CD4-positive, alpha-beta T cell treated with Interleukin-4 for 4 hours (primary cell): Measurements from ENCODE around the gene CHRNA4.

Experiments
- DNase-seq: peaks from one replicate; pipeline ENCODE4 v3.0.0-alpha.2; 2020

The CHRNA4 gene

DNA sequence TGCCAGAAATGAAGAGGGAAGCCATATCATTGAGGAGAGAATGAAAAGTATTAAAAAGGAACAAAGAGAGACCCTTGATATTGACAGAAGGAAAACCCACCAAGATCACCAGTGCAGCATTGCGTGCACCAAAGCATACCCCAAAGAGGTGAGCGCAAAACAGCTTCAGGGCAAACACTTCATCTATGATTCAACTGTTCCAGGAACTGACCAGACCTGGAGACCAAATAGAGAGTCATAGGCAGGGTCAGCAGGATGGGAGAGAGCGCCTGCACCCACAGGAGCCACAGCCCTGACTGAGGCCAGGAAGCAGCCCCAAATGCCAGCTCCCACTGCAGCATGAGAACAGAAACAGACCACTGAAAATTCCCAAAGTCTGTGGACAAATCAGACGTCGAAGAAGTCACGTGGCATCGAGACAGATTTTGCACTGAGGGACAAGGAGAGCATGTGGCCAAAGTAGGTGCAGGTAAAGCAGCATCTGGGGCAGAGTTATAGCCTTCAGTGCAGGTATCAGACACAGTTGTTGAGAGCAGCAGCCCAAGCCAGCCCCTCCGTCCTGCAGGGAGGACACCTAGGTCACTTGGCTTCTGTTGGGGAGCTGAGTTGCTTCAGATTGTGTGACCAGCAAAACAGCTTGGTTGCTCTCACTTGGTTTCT, 29.3 kb downstream of the CHRNA4 start:
- DNase-seq, result no peak

GRCh38 chr20:63330940-63331339, 30.2 kb downstream of the CHRNA4 start:
- no peak for DNase-seq

DNA sequence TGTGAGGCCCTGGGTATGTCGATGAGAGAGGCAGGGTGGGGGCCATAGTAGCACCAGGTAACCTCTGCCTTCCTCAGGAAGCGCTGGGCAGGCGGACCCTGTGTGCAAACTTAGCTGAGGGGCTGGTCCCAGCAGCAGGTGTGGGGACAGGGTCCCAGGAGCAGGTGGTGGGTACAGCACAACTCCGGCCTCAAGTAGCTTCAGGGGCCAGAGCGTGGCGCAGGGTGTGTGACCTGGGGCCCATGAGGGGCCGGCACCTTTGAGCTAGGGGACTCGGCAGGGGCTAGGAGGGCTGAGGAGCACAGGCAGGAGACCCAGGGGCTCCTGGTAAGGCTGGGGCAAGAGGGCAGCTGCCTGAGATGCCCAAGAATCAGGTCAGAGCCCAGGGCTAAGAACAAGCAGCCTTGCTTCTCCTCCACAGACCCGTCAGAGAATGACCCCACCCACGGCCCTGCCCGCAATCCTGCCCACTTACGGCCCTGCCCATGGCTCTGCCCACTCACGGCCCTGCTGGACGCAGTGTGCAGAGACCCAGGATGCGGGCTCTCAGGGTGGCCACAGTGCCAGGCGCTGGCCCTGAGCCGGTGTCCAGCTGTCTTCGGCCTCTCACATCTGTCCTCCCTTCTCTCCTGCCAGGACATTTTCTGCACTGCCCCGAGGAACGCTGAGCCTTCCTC, 30.9 kb downstream of the CHRNA4 start:
- no peak for DNase-seq

- no peak for DNase-seq
Observed at GRCh38 chr20:63329331-63330083, 31.6 kb downstream of the CHRNA4 start.

DNA sequence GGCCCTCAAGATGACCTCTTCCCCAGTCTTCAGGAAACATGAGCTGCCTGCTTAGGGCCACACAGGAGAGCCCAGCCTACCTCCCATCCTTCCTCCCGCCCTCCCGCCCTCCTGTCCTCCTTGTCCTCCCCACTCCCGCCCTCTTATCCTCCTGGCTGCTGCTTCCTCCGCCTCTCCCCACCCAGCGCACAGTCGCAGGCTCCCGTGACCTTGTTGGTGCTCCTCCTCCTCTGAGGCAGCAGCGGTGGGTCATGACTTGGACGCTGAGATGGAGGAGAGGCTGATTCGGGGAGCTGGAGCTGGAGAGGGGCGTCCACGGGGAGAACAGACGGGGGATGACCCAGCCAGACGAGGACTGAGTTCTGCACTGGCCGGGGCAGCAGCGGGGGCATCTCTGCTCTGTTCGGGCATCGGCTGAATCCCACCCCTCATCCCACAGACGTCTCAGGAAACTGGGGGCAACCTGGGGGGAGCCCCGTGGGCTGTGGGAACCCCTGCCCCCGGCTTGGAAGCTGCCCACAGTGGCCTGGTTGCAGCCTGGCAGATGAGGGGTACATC, 32.4 kb downstream of the CHRNA4 start:
- DNase-seq, result no peak

DNA sequence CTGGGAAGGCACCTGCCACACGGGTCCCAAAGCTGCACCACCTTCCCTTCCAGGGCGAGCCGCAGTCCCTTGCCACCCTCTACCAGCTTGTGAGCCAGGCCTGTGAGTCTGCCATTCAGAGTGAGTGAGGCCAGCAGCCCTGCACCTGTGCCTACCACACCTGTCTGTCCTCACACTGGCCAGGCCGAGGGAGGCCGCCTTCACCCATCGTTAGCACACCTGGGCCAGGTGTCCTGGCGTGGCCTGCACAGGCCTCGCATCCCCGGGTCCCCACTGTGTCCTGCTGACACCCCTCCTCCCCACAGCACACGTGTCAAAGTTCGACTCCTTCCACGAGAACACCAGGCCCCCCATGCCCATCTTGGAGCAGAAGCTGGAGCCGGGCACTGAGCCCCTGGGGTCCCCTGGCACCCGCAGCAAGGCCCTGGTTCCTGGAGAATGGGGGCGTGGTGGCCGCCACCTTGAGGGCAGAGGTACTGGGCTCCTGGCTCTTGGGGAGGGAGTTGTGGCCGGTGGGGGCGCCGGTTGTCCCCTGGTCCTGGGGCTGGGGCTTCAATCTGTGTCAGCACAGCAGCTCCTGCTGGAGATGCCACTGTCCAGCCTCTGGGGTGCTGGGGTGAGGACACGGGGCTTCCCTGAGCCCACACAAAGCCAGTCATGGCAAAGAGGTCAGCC, 33.0 kb downstream of the CHRNA4 start:
- no peak for DNase-seq

GRCh38 chr20:63327231-63327745, 33.9 kb downstream of the CHRNA4 start:
- no peak for DNase-seq

- DNase-seq, result no peak
Observed at GRCh38 chr20:63326314-63327230, 34.6 kb downstream of the CHRNA4 start.

DNA sequence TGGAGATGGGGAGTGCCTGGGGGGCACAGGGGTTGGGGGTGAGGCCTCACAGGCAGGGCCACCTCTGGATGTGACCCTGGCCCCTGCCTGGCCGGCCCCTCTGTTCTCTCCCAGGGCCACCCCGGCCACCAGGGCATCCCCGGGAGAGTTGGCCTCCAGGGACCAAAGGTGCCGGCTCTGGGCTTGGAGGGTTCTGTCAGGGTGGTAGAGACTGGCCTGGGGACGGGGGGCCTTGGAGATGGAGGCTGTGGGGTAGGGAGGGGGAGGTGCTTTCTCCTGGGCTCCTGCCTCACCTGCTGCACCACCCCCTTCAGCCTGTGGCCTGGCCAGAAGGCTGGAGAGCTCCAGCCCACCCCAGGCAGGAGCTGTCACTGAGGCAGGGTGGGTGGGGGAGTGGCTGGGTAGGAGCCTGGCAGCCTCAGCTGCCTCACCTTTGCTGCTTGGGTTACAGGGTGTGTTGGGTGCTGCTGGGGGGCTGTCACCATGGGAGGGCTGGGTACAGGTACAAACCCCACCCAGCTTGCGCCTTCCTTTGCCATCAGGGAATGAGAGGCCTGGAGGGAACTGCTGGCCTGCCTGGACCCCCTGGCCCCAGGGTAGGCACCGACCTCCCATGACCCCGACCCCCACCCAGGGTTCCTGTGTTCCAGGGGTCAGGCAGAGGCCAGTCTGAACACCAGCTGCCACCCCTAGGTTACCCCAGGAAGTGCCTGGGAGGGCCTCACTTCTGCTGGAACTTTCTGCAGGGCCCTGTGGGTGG, 35.4 kb downstream of the CHRNA4 start:
- no peak for DNase-seq

DNA sequence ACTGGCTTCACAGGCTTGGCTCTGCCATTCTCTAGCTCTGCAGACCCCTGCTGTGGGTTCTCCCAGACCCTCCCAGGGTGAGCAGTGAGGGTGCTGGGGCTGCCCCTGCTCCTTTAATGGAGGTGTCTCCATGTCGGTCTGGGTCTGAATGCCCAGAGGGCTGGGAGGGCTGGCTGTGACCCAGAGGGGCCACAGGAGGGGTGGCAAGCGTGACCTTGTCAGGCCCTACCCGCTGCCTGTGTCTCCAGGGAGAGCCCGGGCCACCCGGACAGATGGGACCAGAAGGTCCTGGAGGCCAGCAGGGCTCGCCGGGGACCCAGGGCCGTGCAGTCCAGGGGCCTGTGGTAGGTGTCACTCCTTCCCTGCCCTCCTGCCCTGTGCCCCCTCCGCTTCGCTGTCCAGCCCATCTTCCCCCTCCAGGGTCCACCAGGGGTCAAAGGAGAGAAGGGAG, 36.1 kb downstream of the CHRNA4 start:
- no peak for DNase-seq

GRCh38 chr20:63323357-63323981, 37.7 kb downstream of the CHRNA4 start:
- DNase-seq, result no peak

- DNase-seq, result no peak
Observed at GRCh38 chr20:63322933-63323273, 38.2 kb downstream of the CHRNA4 start.

DNA sequence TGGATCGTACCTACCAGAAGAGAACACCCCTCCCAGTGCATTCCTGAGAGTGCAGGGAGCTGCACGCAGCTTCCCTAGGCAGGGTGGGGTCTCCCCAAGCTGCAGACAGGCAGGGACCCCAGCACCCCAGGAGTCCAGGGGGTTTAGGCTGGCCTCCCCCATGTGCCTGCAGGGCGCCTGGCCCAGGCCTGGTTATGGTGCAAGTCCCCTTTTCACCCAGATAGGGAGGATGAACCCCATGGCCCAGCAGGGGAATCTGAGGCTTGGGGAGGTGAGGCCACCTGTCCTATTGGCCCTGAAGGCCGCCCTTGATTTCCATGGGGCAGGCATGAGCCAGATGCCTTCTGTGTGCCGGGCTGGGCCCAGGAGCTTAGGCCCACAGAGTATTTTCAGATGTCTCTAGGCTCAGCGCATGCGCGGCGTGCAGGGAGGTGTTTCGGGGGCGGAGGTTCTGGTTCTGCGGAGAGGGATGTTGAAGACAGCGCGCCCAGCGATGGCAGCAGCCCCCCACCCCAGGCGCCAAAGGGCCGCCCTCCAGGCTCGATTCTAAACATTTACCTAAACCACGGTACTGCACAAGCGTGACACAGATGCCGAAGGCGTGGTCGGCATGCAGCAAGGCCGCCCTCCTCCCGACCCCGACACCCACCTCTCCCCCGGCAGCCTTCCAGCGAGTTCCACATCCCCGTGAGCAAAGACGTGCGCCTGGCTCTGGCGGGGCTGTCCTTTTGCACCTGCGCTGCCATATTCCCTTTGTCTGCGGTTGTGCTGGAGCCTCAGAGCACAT, 38.8 kb downstream of the CHRNA4 start:
- DNase-seq, result no peak

DNA sequence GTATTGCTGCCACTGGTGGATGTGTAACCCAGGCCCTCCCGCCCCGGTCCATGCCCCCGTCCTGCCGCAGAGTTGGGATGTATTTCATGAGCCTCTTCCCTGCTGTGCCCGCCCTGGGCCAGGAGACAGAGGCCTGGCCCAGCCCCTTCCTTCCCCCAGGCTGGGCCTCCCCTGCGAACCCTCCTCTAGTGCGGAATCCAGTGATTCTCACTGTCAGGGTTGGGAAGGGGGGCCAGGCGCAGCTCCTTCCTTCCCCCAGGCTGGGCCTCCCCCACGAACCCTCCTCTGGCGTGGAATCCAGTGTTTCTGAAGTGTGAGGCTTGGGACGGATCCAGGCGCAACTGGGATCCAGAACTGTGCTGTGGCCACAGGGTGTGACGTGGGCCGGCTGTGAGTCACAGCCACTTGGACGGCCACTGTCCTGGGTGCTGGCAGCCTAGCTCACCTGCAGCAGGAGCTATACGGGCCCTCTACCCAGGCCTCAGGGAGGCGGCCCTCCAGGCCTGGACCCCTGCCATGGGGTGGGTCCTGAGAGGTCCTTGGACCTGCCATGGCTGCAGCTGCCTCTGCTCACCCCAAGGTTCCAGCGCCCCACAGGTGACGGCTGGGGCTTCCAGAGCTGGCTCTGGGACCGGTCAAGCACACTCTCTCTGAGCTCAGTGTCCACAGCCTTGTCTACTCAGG, 39.9 kb downstream of the CHRNA4 start:
- DNase-seq, result no peak

- DNase-seq, result no peak
Observed at GRCh38 chr20:63320616-63321147, 40.5 kb downstream of the CHRNA4 start.

DNA sequence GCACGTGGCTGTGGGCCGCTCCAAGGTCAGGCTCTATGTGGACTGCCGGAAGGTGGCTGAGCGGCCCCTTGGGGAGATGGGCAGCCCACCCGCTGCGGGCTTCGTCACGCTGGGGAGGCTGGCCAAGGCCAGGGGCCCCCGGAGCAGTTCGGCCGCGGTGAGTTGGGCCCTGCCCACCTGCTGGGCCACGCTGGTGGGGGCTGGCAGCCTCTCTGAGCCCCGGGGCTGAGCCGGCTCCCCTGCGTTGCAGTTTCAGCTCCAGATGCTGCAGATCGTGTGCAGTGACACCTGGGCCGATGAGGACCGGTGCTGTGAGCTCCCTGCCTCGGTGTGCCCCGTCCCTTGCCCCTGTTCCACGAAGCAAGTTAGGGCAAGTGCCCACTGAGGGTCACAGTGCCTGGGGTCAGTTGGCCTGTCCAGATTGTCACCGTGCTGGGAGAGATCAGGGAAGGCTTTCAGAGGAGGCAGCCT, 41.1 kb downstream of the CHRNA4 start:
- no peak for DNase-seq

DNA sequence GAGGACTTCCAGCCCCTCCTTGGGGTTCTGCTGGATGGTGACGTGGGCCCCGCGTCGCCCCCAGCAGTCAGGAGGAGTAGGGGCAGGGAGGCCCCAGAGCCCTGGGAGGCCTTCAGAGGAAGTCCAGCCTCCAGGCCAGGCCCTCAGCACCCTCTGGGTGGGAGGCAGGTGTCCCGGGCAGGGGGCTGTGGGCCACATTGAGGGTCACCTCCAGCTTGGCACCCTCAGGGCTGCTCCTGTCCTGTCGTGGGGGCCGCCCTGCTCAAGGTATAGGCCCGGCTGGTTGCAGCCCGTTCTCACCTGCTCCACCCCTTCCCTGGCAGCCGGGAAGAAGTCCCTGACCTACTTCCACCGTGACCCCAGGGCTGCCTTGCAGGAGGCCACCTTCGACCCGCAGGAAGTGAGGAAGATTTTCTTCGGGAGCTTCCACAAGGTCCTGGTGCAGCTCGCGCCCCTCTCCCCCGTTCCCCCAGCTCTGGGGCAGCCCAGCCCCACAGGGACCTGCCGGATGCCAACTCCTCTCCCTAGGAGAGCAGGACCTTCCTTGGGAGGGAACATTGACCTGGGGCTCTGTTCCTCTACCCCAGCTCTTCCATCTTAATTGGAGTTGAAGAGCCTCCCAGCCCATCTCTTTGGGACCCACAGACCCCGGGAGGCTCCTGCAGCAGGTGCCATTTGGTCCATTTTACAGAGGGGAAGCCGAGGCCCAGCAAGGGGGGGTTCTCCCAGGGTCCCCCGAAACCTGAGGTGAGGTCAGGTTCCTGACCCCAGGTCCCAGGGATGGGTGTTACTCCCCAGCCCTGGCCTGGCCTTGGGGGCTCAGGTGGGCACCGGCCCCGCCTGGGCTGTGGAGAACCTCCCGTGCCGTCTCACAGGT, 41.7 kb downstream of the CHRNA4 start:
- no peak for DNase-seq
